Fibroblast of lung (primary cell): ENCODE results near the gene SRGAP1. TPM values are rescaled to one million over a fixed set of nuclear protein-coding genes. Genes with fewer than 3 reads are reported as not detected.

ENCODE experiments used
- DNase-seq, 2 donors: peaks; one replicate each; pipeline versions ENCODE4 v3.0.0 to v3.0.0-alpha.2; 2010; ENCODE audit warnings: low read depth in 2 of 2
- H2AFZ ChIP-seq: 2 replicates; pipeline ENCODE4 v1.5.1; 2012; ENCODE audit warnings: low read length, control low read depth, inconsistent platforms
- H3K27ac ChIP-seq: 2 replicates; pipeline ENCODE4 v1.5.1; 2011; ENCODE audit warnings: low read length, control low read depth; ENCODE audit not compliant: insufficient read depth
- H3K27me3 ChIP-seq: 2 replicates; pipeline ENCODE4 v1.5.1; 2011; ENCODE audit warnings: mild to moderate bottlenecking, low read length; ENCODE audit not compliant: control insufficient read depth, insufficient read depth
- H3K36me3 ChIP-seq: 2 replicates; pipeline ENCODE4 v1.5.1; 2011; ENCODE audit warnings: low read length; ENCODE audit not compliant: control insufficient read depth, insufficient read depth
- H3K4me1 ChIP-seq: 2 replicates; pipeline ENCODE4 v1.5.1; 2011; ENCODE audit warnings: low read length; ENCODE audit not compliant: control insufficient read depth, insufficient read depth; ENCODE audit errors: extremely low read depth
- H3K4me2 ChIP-seq: 2 replicates; pipeline ENCODE4 v1.5.1; 2011; ENCODE audit warnings: low read length, control low read depth; ENCODE audit not compliant: insufficient read depth; ENCODE audit errors: extremely low read depth
- H3K4me3 ChIP-seq, 4 experiments: fragments of 200-600 bp in 1 of 4; sonication (generic) in 1 of 4; replicated peaks in 1 of 4; 2 replicates each; pipeline ENCODE4 v1.5.1; 2011 to 2016; ENCODE audit warnings: low read length in 4 of 4, low read depth in 3 of 4, mild to moderate bottlenecking in 3 of 4, control low read depth in 2 of 4, inconsistent platforms in 1 of 4, mixed read lengths in 1 of 4; ENCODE audit not compliant: insufficient read depth in 1 of 4; ENCODE audit errors: control extremely low read depth in 1 of 4
- H3K79me2 ChIP-seq: 2 replicates; pipeline ENCODE4 v1.5.1; 2012; ENCODE audit warnings: mild to moderate bottlenecking, low read length, inconsistent platforms; ENCODE audit not compliant: control insufficient read depth, insufficient read depth
- H3K9ac ChIP-seq: 2 replicates; pipeline ENCODE4 v1.5.1; 2011; ENCODE audit warnings: mild to moderate bottlenecking, low read length, control low read depth; ENCODE audit not compliant: insufficient read depth
- H3K9me3 ChIP-seq: 2 replicates; pipeline ENCODE4 v1.5.1; 2012; ENCODE audit warnings: low read depth, low read length; ENCODE audit not compliant: control insufficient read depth, insufficient read depth
- H4K20me1 ChIP-seq: 2 replicates; pipeline ENCODE4 v1.5.1; 2011; ENCODE audit warnings: low read length; ENCODE audit not compliant: control insufficient read depth, insufficient read depth; ENCODE audit errors: extremely low read depth
- CTCF ChIP-seq, 2 donors: IDR thresholded peaks in 1 of 2; conservative IDR thresholded peaks in 1 of 2; 1 replicate in 1 of 2; 2 replicates in 1 of 2; pipeline ENCODE4 v1.5.1; 2011 to 2012; ENCODE audit warnings: low read length in 2 of 2, control low read depth in 1 of 2, inconsistent platforms in 1 of 2, low read depth in 1 of 2, mild to moderate bottlenecking in 1 of 2
- EZH2 ChIP-seq: IDR thresholded peaks from 2 replicates; pipeline ENCODE4 v1.5.1; 2012; ENCODE audit warnings: low read length, control low read depth, mild to moderate bottlenecking; ENCODE audit errors: missing control alignments
- polyA plus RNA-seq, 2 donors: library from polyadenylated mRNA; depleted of rRNA in 1 of 2; stranded (reverse) in 1 of 2; unstranded in 1 of 2; fragments of >200 nt; gene quantifications; 2 replicates each; pipeline ENCODE4 v1.2.1, GENCODE V29; 2011 to 2012; ENCODE audit warnings: missing spikeins in 1 of 2
- total RNA-seq: library from RNA; depleted of rRNA; stranded (reverse); fragments of >200 nt; gene quantifications from 2 replicates; pipeline ENCODE4 v1.2.1, GENCODE V29; 2014

SRGAP1 gene
- total and polyA plus RNA-seq, 2 donors (not counting 1 experiment from before 2014, with no cell fraction given), result 18.9 to 30.2 TPM

GRCh38 chr12:63931703-63932102, 87.2 kb downstream of the SRGAP1 start:
- H3K4me1 ChIP-seq, result peaks cover 11% of the 10 kb centered on the region
- H3K9ac ChIP-seq, result no peak overlapping the region
- no peak for DNase-seq
- H3K4me2 ChIP-seq, result peak overlapping the region; percentile 55
- H3K27me3 ChIP-seq, result no peaks in the 10 kb centered on the region
- peak overlapping the region; percentile 18 for H3K27ac ChIP-seq
- H4K20me1 ChIP-seq, result no peaks in the 10 kb centered on the region
- TF ChIP-seq EZH2 (no peak), CTCF (conservative IDR thresholded peaks at IDR 0.05 in 1 of 2, IDR thresholded peaks at IDR 0.05 in 1 of 2; ENCODE audit: low read depth in 1 of 2, low read length in 2 of 2) (no peak)
- H3K79me2 ChIP-seq, result peaks cover 74% of the 10 kb centered on the region
- H3K9me3 ChIP-seq, result no peaks in the 10 kb centered on the region
- peaks cover 1% of the 10 kb centered on the region for H3K36me3 ChIP-seq
- no peak overlapping the region for H3K4me3 ChIP-seq
- no peak overlapping the region for H2AFZ ChIP-seq

- H3K27me3 ChIP-seq, result no peaks in the 10 kb centered on the region
- TF ChIP-seq CTCF (conservative IDR thresholded peaks at IDR 0.05 in 1 of 2, IDR thresholded peaks at IDR 0.05 in 1 of 2; ENCODE audit: low read depth in 1 of 2, low read length in 2 of 2) (no peak), EZH2 (no peak)
- no peak overlapping the region for H3K27ac ChIP-seq
- no peak overlapping the region for H3K4me3 ChIP-seq
- H3K79me2 ChIP-seq, result peaks cover 68% of the 10 kb centered on the region
- no peaks in the 10 kb centered on the region for H3K36me3 ChIP-seq
- no peak overlapping the region for H3K9ac ChIP-seq
- H3K4me1 ChIP-seq, result peaks cover 5% of the 10 kb centered on the region
- H2AFZ ChIP-seq, result no peak overlapping the region
- no peak for DNase-seq
- H4K20me1 ChIP-seq, result no peaks in the 10 kb centered on the region
- H3K4me2 ChIP-seq, result no peak overlapping the region
- no peaks in the 10 kb centered on the region for H3K9me3 ChIP-seq
These were observed 90.4 kb downstream of the SRGAP1 start for GRCh38 chr12:63934936-63935335.

- H3K79me2 ChIP-seq, result peaks cover 69% of the 10 kb centered on the region
- DNase-seq, result no peak
These were observed 90.9 kb downstream of the SRGAP1 start for GRCh38 chr12:63935361-63935760.

More at GRCh38 chr12:63935361-63935760, 90.9 kb downstream of the SRGAP1 start:
- peaks cover 5% of the 10 kb centered on the region for H3K4me1 ChIP-seq
- no peak overlapping the region for H3K9ac ChIP-seq
- H3K36me3 ChIP-seq, result no peaks in the 10 kb centered on the region
- no peaks in the 10 kb centered on the region for H4K20me1 ChIP-seq
- no peaks in the 10 kb centered on the region for H3K27me3 ChIP-seq
- no peak overlapping the region for H3K27ac ChIP-seq
- no peak overlapping the region for H2AFZ ChIP-seq
- H3K4me2 ChIP-seq, result no peak overlapping the region
- H3K9me3 ChIP-seq, result no peaks in the 10 kb centered on the region
- TF ChIP-seq CTCF (conservative IDR thresholded peaks at IDR 0.05 in 1 of 2, IDR thresholded peaks at IDR 0.05 in 1 of 2; ENCODE audit: low read depth in 1 of 2, low read length in 2 of 2) (no peak), EZH2 (no peak)
- no peak overlapping the region for H3K4me3 ChIP-seq
